A673 (cell line): ENCODE data around the gene SKI.

Experiments
- CTCF ChIP-seq: fragments of 300-800, 200-600 bp; sonication (generic); conservative IDR thresholded peaks from 2 replicates; pipeline ENCODE4 v1.5.1; 2017; ENCODE audit warnings: low read depth, mild to moderate bottlenecking, antibody characterized with exemption, low read length, moderate library complexity, mixed read lengths
- EZH2 ChIP-seq: fragments of 200-600 bp; sonication (generic); IDR thresholded peaks from 2 replicates; pipeline ENCODE4 v1.6.1; 2017; ENCODE audit warnings: borderline replicate concordance, low read depth, mild to moderate bottlenecking, mixed read lengths, antibody characterized with exemption, low read length; ENCODE audit not compliant: poor library complexity, severe bottlenecking

GRCh38 chr1:2188336-2188735 is 39.8 kb upstream of the SKI start:
- no peak for TF ChIP-seq CTCF
- no peak for TF ChIP-seq EZH2
